ENCODE measurements around the gene TPK1.

Gene TPK1

GRCh38 chr7:144415858-144416257, 420.0 kb downstream of the TPK1 start:
- Histone ChIP-seq H3K36me3 (ENCODE audit: low read depth) (no peaks in the 10 kb centered on the region), H3K9me3 (ENCODE audit: severe bottlenecking) (no peaks in the 10 kb centered on the region), H3K27ac (ENCODE audit: poor library complexity, severe bottlenecking) (peak overlapping the region; percentile 31), H3K4me3 (ENCODE audit: severe bottlenecking) (no peak overlapping the region), H3K4me1 (ENCODE audit: insufficient read depth, poor library complexity, severe bottlenecking) (peaks cover 18% of the 10 kb centered on the region), H3K27me3 (ENCODE audit: insufficient read depth, poor library complexity, severe bottlenecking) (no peaks in the 10 kb centered on the region)
- no peak for DNase-seq (ENCODE audit: low spot score)
- peak; percentile 60 for ATAC-seq (ENCODE audit: low read depth)
- TF ChIP-seq CTCF (IDR thresholded peaks at IDR 0.05; ENCODE audit: poor library complexity, severe bottlenecking): no peak

DNA sequence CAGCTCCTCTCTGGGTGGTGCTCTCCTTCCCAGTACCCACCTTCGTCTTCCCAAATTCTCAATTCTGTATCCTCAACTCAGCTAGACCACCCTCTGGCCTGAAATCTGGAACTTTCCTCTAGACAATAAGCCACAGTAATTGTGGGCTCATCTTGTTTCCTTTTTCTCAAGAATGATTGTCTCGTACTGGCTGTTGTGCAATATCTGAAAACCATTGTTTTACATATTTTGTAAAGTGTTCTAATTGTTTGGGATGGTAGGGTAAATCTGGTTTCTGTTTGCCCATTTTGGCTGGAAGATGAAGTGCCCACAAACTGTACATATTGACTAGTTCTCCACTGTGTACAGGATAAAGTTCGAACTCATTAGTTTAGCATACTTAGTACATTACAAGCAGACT, 421.0 kb downstream of the TPK1 start:
- no peak for TF ChIP-seq CTCF (IDR thresholded peaks at IDR 0.05; ENCODE audit: poor library complexity, severe bottlenecking)
- Histone ChIP-seq H3K27ac (ENCODE audit: poor library complexity, severe bottlenecking) (no peak overlapping the region), H3K9me3 (ENCODE audit: severe bottlenecking) (no peaks in the 10 kb centered on the region), H3K4me3 (ENCODE audit: severe bottlenecking) (no peak overlapping the region), H3K27me3 (ENCODE audit: insufficient read depth, poor library complexity, severe bottlenecking) (no peaks in the 10 kb centered on the region), H3K36me3 (ENCODE audit: low read depth) (no peaks in the 10 kb centered on the region), H3K4me1 (ENCODE audit: insufficient read depth, poor library complexity, severe bottlenecking) (peaks cover 18% of the 10 kb centered on the region)
- ATAC-seq (ENCODE audit: low read depth) (no peak), DNase-seq (ENCODE audit: low spot score) (no peak)

- DNase-seq (ENCODE audit: low spot score) (no peak), ATAC-seq (ENCODE audit: low read depth) (no peak)
- H3K4me1 ChIP-seq (ENCODE audit: insufficient read depth, poor library complexity, severe bottlenecking): peaks cover 25% of the 10 kb centered on the region
- H3K36me3 ChIP-seq (ENCODE audit: low read depth): no peaks in the 10 kb centered on the region
- no peaks in the 10 kb centered on the region for H3K27me3 ChIP-seq (ENCODE audit: insufficient read depth, poor library complexity, severe bottlenecking)
- H3K27ac ChIP-seq (ENCODE audit: poor library complexity, severe bottlenecking): no peak overlapping the region
- H3K4me3 ChIP-seq (ENCODE audit: severe bottlenecking): no peak overlapping the region
- H3K9me3 ChIP-seq (ENCODE audit: severe bottlenecking): no peaks in the 10 kb centered on the region
- no peak for TF ChIP-seq CTCF (IDR thresholded peaks at IDR 0.05; ENCODE audit: poor library complexity, severe bottlenecking)
Measured at GRCh38 chr7:144410441-144410840, 425.4 kb downstream of the TPK1 start.

DNA sequence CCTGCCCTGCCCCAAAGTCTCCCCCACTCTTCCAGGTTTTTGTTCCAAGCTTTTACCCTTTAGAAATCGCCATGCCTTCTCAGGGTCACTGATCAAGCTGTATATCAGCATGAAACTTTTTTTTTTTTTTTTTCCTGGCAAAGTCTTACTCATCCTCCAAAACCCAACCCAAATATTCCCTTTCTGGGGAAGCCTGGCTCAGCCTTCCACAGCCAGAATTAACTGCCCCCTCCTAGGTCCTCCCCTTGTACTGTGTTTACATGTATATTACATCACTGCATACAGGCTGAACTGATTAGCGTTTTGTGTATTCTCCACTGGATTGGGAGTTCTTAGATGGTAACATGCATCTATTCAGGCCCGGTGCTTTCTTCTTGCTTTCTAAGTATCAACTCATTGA, 427.7 kb downstream of the TPK1 start:
- peak; percentile 37 for ATAC-seq (ENCODE audit: low read depth)
- TF ChIP-seq CTCF (IDR thresholded peaks at IDR 0.05; ENCODE audit: poor library complexity, severe bottlenecking): no peak
- Histone ChIP-seq H3K36me3 (ENCODE audit: low read depth) (no peaks in the 10 kb centered on the region), H3K27me3 (ENCODE audit: insufficient read depth, poor library complexity, severe bottlenecking) (no peaks in the 10 kb centered on the region), H3K9me3 (ENCODE audit: severe bottlenecking) (no peaks in the 10 kb centered on the region), H3K4me3 (ENCODE audit: severe bottlenecking) (no peak overlapping the region), H3K4me1 (ENCODE audit: insufficient read depth, poor library complexity, severe bottlenecking) (peaks cover 25% of the 10 kb centered on the region), H3K27ac (ENCODE audit: poor library complexity, severe bottlenecking) (peak overlapping the region; percentile 83)
- no peak for DNase-seq (ENCODE audit: low spot score)

- H3K9me3 ChIP-seq (ENCODE audit: severe bottlenecking): no peaks in the 10 kb centered on the region
- peaks cover 25% of the 10 kb centered on the region for H3K4me1 ChIP-seq (ENCODE audit: insufficient read depth, poor library complexity, severe bottlenecking)
- no peaks in the 10 kb centered on the region for H3K27me3 ChIP-seq (ENCODE audit: insufficient read depth, poor library complexity, severe bottlenecking)
- DNase-seq (ENCODE audit: low spot score) (no peak), ATAC-seq (ENCODE audit: low read depth) (peak; percentile 82)
- H3K27ac ChIP-seq (ENCODE audit: poor library complexity, severe bottlenecking): peak overlapping the region; percentile 83
- H3K36me3 ChIP-seq (ENCODE audit: low read depth): no peaks in the 10 kb centered on the region
- TF ChIP-seq CTCF (IDR thresholded peaks at IDR 0.05; ENCODE audit: poor library complexity, severe bottlenecking): no peak
- no peak overlapping the region for H3K4me3 ChIP-seq (ENCODE audit: severe bottlenecking)
Measured at GRCh38 chr7:144407266-144407931, 428.5 kb downstream of the TPK1 start.
